ENCODE results near the gene CDC42BPB.

The CDC42BPB gene

GRCh38 chr14:103045371-103045869, 11.9 kb downstream of the CDC42BPB start:
- H3K4me3 ChIP-seq (ENCODE audit: low read depth, low read length): no peak overlapping the region
- no peak for TF ChIP-seq CTCF (IDR thresholded peaks at IDR 0.05; ENCODE audit: low read depth, low read length)

GRCh38 chr14:103043257-103044015, 13.9 kb downstream of the CDC42BPB start:
- H3K4me3 ChIP-seq (ENCODE audit: low read depth, low read length): no peak overlapping the region
- no peak for TF ChIP-seq CTCF (IDR thresholded peaks at IDR 0.05; ENCODE audit: low read depth, low read length)

- H3K4me3 ChIP-seq (ENCODE audit: low read depth, low read length): no peak overlapping the region
- TF ChIP-seq CTCF (IDR thresholded peaks at IDR 0.05; ENCODE audit: low read depth, low read length): no peak
Observed at GRCh38 chr14:103041464-103041863, 15.9 kb downstream of the CDC42BPB start.

GRCh38 chr14:103033681-103034096, 23.7 kb downstream of the CDC42BPB start:
- no peak overlapping the region for H3K4me3 ChIP-seq (ENCODE audit: low read depth, low read length)
- no peak for TF ChIP-seq CTCF (IDR thresholded peaks at IDR 0.05; ENCODE audit: low read depth, low read length)

GRCh38 chr14:103031956-103032355, 25.4 kb downstream of the CDC42BPB start:
- no peak overlapping the region for H3K4me3 ChIP-seq (ENCODE audit: low read depth, low read length)
- no peak for TF ChIP-seq CTCF (IDR thresholded peaks at IDR 0.05; ENCODE audit: low read depth, low read length)

- H3K4me3 ChIP-seq (ENCODE audit: low read depth, low read length): no peak overlapping the region
- TF ChIP-seq CTCF (IDR thresholded peaks at IDR 0.05; ENCODE audit: low read depth, low read length): no peak
Observed at GRCh38 chr14:103031566-103031911, 25.8 kb downstream of the CDC42BPB start.

GRCh38 chr14:103030741-103031565, 26.4 kb downstream of the CDC42BPB start:
- no peak overlapping the region for H3K4me3 ChIP-seq (ENCODE audit: low read depth, low read length)
- no peak for TF ChIP-seq CTCF (IDR thresholded peaks at IDR 0.05; ENCODE audit: low read depth, low read length)

All from WI38 (cell line).